CD4-positive, alpha-beta T cell treated with Interferon gamma for 1 hour (primary cell): ENCODE data around the gene MUC4.
"Not testable (repeated sequence)": the region's sequence is repeated elsewhere in the genome, so short reads cannot be mapped to it uniquely, and the experiment has no call there.

Experiments used
- DNase-seq: peaks from one replicate; pipeline ENCODE4 v3.0.0-alpha.2; 2020

The MUC4 gene

DNA sequence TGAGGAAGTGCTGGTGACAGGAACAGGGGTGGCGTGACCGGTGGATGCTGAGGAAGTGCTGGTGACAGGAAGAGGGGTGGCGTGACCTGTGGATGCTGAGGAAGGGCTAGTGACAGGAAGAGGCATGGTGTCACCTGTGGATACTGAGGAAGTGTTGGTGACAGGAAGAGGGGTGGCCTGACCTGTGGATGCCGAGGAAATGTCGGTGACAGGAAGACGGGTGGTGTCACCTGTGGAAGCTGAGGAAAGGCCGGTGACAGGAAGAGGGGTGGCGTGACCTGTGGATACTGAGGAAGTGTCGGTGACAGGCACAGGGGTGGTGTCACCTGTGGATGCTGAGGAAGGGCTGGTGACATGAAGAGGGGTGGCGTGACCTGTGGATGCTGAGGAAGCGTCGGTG is 30.5 kb downstream of the MUC4 start:
- DNase-seq = not testable (repeated sequence)

DNA sequence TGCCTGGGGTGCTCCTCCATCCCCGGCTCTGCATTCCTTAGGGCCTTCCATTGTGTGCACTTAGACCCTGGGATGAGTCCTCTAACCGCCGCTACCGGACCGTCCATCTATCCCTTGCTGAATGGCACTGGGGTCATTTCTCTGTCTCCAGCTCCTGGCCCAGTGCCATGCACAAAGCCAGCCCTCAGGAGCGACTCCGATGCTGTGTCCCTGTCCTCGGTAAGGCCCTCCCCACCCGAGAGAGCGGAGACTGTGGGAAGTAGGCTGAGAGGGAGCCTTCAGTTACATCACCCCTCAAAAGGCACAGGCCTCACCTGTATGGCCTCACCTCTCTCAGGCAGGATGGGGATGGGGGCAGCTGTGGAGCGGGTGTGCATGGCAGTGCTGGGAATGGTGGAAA is 33.8 kb downstream of the MUC4 start:
- no peak for DNase-seq

DNA sequence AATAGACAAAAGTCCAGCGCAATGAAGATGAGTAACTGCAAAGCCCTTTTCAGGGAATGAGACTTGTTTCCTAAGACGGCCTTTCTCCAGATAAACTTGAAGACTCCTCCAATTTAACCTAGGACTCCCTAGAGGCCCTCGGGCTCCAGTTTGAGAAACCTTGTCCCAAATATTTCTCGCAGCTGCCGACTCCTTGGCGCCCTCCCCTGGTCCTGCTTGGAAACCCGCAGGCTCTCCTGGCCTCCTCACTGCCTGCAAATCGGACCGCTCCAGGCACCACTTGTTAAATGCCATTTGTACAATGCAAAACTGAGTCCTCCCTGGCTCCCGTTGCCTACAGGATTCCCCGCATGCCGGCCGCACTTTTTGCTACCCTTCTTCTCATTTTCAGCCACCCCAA is 36.8 kb downstream of the MUC4 start:
- no peak for DNase-seq

DNA sequence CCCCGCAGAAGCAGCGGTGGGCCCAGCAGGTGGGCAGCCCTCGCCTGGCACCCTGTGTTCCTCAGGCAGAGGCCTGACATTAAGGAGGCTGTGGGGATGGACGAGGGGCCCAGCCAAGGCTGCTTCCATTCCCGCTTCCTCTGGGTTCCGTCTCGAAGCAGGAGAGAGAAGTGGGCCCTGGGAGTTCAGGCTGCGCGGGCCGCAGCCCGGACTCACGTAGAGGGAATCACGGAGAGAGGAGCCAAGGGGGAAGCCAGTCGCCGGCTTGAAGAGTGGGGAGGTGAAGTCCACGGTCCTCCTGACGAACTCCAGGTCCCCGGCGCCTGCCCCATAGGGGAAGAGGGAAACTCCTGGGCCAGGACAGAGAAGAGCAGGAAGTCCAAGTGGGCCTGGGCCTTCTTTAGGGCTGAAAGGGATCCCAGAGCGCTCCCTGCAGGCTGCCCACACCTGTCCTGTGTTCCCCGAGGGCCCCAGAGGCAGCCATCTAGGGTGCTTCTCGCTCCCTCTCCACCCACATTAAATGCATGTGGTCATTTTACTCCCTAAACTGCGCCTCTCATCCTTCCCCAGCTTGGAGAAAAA is 37.7 kb downstream of the MUC4 start:
- no peak for DNase-seq

DNA sequence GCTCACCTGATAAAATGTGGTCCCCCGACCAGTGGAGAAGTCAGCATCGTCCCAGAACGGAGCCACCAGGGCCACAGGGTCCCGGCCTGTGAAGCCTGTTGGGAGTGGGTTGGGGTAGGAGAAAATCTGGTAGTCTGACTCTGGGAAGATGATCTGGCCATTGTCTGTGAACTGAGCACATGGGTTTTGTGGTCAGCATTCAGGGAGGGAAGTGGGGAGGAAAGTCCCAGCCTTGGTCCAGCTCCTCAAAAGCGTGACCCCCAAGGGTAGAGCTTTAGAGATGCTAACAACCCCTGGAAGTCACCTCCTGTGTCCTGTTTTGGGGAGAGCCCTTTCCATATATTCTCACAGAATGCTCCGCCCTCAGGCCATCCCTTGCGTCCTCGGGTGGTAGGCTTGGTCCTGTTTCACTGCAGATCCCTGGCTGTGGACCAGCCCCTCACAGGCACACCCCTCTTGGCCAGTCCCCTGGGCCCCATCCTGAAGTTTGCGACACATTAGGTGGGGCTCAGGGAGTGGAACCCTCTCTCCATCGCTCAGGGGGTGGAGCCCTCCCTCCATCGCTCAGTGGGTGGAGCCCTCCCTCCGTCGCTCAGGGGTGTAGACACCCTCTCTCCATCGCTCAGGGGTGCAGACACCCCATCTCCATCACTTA is 40.0 kb downstream of the MUC4 start:
- no peak for DNase-seq

DNA sequence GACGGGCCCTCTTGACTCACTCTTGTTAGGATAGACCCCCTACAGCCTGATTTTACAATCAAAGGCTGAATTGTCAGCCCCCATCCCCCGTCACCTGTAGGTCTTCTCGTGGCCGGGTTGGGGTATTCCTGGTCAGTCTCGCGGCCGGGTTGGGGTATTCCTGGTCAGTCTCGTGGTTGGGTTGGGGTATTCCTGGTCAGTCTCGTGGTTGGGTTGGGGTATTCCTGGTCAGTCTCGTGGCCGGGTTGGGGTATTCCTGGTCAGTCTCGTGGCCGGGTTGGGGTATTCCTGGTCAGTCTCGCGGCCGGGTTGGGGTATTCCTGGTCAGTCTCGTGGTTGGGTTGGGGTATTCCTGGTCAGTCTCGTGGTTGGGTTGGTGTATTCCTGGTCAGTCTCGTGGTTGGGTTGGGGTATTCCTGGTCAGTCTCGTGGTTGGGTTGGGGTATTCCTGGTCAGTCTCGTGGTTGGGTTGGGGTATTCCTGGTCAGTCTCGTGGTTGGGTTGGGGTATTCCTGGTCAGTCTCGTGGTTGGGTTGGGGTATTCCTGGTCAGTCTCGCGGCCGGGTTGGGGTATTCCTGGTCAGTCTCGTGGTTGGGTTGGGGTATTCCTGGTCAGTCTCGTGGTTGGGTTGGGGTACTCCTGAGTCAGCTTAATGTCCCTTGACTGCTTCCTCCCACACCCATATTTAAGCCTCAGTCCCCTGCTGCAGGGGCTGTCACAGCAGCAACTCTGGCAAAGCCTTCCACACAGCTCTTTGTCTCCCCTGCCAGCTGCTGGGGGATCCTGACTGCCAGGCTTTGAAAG is 40.7 kb downstream of the MUC4 start:
- DNase-seq = not testable (repeated sequence)

DNA sequence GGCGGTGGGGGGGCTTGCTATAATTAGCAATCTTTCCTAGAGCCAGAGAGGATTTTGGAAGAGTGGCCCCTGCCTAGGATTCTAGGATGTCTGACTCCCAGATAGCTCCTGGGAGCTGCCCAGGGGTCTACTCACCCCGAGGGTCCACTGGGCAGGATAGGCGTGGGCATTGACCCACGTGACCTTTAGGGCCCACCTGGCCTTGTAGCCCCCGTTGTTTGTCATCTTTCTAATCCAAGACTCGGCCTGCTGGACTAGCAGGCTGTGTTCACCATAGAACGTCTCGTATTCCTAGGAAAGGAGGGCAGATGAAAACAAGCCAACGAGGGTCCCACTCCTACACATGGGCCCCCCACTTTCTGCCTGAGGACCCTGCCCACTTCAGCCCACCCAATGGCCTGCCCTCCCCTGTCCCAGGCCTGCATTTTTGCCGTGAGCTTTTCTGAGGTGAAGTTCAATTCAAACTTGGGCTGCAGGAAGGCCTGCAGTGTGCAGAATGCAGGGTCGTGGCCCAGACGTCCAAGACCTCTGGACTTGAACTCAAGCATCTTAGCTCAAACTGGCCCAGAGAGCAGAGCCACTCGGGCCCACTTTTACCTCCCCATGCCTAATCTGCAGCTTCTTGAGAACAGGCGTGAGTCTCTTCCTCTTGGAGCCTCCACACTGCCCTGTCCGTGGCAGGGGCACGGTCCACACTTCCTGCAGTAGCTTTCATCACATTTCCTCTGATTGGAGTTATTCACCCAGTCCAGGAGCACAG is 41.5 kb downstream of the MUC4 start:
- no peak for DNase-seq

DNA sequence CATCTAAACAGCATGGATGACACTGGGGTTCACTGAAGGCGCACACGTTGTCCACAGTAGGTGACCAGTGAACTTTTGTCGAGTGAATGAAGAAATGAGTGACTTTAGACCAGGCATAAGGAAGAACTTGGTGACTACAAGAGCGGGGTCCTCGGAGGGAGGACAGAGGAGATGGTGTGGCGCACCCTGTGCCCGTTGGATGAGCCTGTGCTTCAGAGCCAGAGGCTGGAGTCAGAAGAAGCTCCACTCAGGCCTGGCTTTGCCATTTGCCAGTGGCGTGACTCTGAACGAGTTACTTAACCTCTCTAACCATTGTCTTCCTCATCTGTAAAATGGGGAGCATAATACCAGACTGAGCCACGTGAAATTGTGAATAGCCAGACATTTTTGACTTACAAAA is 42.2 kb downstream of the MUC4 start:
- DNase-seq = no peak

DNA sequence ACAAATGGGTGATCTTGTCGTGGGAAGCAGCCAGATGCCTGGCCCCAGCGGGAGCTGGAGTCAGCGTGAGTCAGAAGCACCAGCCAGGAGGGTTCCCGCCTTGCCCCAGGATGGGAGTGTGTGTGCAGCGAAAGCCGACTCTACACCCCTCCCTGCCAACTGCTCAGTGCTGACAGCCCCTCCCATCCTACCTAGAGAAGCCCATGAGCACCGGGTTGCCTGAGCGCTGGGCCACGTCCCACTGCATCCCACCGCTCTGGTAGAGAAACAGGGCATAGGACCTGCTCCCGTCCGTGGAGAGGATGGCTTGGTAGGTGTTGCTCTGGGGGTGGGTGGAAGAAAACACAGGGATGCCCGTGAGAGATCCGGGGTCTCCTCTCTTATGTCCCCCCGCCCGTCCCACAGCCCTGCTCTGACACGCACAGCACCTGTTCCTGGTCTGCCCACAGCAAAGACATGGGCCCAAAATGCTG is 42.9 kb downstream of the MUC4 start:
- no peak for DNase-seq

DNA sequence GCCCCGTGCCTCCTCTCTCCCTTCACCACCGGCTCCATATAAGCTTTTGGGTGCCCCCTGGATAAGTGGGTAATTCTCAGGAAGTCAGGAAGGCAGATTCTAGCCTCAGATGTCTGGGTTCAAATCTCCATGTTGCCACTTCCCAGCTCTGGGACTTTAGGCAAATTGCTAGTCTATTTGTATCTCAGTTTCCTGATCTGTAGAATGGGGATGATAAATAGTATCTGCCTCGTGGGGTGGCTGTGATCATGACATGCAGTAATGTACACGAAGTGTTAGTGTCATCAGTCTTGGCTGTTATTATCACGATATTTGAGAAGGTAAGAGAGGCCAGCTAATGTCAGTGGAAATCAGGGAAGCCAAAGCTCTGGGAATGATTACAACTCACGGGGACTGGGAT is 43.3 kb downstream of the MUC4 start:
- no peak for DNase-seq

DNA sequence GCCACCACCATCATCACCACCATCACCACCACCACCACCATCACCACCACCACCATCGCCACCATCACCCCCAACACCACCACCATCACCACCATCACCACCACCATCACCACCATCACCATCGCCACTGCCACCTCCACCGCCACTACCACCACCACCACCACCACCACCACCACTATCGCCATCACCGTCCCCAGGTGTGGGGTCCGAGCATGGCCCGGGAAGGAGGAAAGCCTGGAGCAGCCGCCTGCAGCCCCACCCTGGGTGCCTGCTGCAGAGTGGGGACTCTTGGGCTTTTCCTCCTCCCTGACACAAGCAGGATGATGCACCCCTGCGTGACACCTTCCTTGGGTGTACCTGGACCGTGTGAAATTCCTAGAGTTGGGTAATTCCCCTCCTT is 43.9 kb downstream of the MUC4 start:
- DNase-seq = no peak

DNA sequence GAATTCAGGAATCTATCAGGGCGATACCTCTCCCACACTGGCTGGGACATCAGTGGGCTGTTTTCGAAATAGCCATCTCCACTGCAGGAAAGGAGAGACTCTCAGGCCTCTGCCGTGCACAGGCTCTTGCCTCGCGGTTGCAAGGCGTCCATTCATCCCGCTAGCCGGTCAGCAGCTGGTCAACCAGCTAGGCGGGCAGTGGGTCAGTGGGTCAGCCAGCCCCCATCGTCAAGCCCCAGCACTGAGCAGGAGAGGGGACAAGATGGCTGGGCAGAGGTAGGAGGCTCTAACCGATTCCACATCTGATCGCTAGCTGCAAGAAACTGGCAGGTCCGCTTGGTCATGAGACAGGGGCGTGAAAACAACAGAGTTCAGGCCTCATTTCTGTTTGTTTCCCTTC is 45.1 kb downstream of the MUC4 start:
- no peak for DNase-seq

DNA sequence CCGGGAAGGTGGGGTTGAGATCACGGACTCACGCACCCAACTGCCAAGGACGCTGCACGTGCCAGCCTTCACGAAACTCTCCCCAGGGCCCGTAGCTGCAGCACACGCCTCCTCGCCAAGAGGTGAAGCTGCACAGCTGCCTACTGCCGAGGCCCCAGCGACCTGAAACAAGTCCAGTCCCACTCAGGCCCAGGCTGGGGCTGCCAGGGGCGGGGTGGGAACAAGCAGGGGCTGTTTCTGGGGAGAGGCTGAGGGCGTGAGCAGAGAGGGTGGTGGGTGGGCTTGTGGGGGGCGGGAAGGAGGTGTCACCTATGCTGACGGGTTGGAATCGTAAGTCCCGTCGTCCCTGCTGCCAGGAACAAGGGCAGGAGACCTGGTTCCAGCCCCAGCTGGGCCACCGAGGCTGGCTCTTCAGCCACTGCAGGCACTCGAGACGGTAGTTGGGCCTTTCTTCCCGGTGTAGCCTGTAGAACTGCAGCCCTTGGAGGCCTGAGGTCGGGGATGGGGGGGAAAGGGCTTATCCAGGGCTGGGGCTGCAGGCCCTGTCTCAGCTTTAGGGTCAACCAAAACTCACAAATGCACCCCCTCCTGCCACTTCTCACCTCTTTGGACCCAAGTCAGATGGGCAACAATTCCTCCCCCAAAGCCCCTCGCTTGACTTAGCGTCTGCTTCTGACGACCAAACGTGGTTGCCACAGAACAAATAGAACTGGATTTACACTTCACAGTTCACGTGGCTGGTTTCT is 46.6 kb downstream of the MUC4 start:
- DNase-seq = no peak

DNA sequence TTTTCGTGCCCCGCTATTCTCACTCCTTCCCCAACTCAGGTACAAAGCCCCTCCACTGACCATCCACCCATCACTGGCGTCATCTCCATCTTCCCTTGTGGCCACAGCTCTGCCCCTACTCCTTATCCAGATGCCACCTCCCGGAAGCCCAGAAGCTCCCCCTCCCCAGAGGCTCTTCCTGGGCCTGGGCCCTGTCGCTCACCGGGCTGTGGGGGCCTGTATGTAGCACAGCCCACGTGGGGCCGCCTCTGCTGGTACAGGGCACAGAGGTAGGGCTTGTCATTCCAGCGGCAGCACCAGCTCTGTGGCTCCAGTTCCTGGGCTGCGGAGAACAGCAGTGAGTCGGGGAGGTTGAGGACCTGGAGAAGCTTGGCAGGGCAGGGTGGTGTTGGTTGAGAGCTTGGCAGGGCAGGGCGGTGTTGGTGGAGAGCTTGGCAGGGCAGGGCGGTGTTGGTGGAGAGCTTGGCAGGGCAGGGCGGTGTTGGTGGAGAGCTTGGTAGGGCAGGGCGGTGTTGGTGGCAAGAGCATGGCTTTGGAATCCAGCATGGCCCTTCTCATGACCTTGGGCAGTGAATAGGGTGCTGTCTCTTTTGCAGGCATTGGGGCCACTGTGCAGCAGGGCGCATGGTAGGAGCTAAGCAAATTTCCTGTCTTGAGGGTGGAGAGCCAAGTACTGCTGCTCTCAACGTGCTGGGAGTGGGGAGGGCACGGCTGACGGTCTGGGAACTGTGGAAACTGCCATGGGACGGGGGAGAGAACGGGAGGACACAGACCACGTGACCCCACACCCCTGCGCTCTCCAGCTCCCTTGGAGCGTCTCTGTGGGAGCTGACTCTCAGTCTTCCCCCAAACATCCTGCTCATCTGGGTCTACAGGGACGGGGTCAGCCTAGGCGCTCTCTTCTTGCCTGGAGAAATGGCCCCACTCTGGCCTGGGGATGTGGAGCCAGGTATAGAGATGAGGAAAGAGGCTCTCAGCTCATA is 47.6 kb downstream of the MUC4 start:
- no peak for DNase-seq

DNA sequence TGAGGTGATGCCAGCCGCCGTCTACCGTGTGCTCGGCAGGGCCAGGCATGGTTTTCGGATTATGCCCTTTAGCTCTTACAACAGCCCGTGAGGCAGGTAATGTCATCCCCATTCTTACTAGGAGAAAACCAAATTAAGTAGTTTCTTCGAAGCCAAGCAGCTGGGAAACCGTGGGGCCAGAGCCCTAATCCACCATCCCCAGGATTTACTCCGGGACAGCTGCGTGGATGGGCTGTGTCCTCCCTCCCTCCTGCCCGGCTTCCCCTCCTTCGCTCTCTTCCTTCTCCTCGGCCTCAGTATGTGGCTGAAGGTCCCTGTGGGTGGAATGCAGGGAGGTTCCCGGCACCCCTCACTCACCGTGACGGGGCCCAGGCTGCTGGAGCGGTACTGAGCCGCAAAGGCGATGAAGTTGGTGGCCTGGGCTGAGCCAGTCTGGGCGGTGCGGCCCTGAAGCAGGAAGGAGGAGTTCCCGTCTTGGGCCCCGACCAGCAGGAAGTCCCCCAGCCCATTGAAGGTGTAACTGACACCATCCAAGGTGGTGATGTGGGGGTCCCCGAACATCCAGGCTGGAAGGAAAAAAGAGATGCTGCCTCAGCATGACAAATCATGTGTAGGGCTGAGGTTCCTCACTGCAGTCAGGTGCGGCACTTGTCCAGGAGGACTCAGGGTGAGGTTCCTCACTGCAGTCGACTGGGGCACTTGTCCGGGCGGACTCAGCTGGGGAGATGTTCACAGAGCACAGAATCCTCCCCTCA is 48.5 kb downstream of the MUC4 start:
- DNase-seq = no peak

DNA sequence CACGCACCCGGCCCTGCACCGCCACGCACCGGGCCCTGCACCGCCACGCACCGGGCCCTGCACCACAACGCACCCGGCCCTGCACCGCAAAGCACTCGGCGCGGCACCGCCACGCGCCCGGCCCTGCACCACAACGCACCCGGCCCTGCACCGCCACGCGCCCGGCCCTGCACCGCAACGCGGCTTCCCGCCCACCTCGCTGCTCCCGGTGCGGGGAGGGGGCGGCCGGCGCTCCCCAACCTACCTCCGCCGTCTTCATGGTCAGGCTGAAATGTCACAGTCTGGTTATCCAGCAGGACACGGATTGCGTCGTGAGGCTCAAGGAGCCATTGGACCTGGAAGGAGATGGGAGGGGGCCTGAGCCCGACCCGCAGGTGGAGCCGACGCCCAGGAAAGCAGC is 49.1 kb downstream of the MUC4 start:
- no peak for DNase-seq

DNA sequence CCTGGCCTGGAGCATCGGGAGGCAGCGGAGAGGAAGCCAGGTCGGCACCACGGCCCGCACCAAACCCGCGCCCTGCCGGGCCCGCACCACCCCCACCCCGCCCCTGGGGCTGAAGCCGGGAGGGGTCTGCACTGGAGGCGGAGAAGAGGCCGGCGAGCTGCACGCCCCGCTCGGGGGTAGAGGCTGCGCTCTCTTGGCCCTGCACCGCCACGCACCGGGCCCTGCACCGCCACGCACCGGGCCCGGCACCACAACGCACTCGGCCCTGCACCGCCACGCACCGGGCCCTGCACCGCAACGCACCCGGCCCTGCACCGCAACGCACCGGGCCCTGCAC is 49.5 kb downstream of the MUC4 start:
- no peak for DNase-seq

DNA sequence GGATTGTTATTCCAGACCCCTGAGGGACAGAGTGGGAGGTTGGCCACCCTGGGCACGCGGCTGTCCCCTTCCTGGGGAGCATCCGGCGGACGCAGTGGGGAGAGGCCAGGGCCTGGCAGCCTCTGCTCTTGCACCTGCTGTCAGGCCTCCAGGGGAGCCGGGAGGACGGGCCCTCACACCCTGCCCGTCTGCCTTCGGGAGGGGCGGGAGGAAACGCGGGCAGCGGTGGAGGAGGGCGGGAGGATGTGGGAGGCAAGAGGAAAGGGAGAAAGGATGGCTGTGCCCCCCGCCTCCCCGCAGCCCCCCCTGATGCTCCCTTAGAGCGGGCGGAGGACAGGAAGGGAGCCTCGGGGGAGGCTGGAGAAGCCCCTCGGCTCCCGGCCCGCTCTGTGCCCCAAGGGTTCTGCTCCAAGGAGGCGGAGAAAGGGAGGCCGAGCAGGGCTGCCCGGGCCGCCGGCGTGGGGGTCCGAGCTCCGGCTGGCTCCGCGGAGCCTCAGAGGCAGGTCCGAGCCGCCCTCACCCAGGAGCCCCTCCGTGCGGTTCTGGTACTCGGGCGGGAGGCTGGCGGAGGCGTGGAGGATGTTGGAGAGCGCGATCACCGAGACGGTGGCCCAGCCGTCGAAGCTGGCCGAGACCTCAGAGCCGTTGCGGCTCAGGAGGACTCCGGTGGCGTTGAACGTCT is 50.0 kb downstream of the MUC4 start:
- no peak for DNase-seq

DNA sequence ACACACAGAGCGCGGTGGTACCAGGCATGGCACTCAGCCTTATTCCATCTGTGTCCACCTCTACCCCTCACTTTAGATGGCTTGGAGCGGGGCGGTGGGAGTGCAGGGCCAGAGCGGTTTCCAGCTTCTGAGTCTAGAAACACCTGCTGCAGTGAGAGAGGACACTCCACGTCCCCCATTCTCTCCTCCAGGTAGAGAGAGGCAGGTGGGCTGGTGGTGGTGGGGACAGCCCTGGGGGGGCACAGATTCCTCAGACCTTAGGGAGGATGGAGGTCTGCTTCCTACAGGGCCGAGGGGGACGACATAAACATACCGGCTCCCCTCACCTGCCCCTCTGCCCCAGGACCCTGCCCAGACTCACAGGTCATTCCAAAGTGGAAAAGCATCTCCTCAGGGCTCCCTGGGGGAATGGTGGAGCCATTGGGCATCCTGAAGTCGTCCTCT is 50.6 kb downstream of the MUC4 start:
- DNase-seq = no peak
